GM12878 (cell line): ENCODE results near the gene PTAFR. TPM values are rescaled to one million over a fixed set of nuclear protein-coding genes. Genes with fewer than 3 reads are reported as not detected.

ENCODE experiments used
- ATF7 ChIP-seq: fragments of 450-650 bp; IDR thresholded peaks from 2 replicates; pipeline ENCODE4 v1.6.1; 2016; ENCODE audit warnings: low read depth, mild to moderate bottlenecking
- BMI1 ChIP-seq: fragments of 450-650 bp; IDR thresholded peaks from 2 replicates; pipeline ENCODE4 v1.6.1; 2016; ENCODE audit warnings: mild to moderate bottlenecking, moderate library complexity, borderline replicate concordance
- CEBPB ChIP-seq, 2 experiments: fragments of 150-350 bp in 1 of 2; IDR thresholded peaks; 2 replicates each; pipeline ENCODE4 v1.6.1; 2012 to 2014; ENCODE audit warnings: low read depth in 2 of 2, low read length in 2 of 2, borderline replicate concordance in 1 of 2, inconsistent platforms in 1 of 2
- E2F8 ChIP-seq: fragments of 450-650 bp; IDR thresholded peaks from 2 replicates; pipeline ENCODE4 v1.6.1; 2018; ENCODE audit warnings: mild to moderate bottlenecking, low read depth, moderate library complexity; ENCODE audit not compliant: partially characterized antibody
- IRF3 ChIP-seq: fragments of 450-650 bp; IDR thresholded peaks from 2 replicates; pipeline ENCODE4 v1.6.1; 2014; ENCODE audit warnings: mild to moderate bottlenecking
- JUND ChIP-seq: IDR thresholded peaks from 2 replicates; pipeline ENCODE4 v1.6.1; 2012; ENCODE audit warnings: low read depth, mild to moderate bottlenecking, low read length, improper control_type of control experiment, moderate library complexity
- MEF2A ChIP-seq: IDR thresholded peaks from 2 replicates; pipeline ENCODE4 v1.6.1; 2011; ENCODE audit warnings: low read depth, mild to moderate bottlenecking, low read length, moderate library complexity; ENCODE audit not compliant: insufficient read depth
- MLLT1 ChIP-seq: fragments of 450-650 bp; IDR thresholded peaks from 2 replicates; pipeline ENCODE4 v1.6.1; 2016; ENCODE audit warnings: mild to moderate bottlenecking
- MTA3 ChIP-seq: IDR thresholded peaks from 2 replicates; pipeline ENCODE4 v1.6.1; 2012; ENCODE audit warnings: low read length, inconsistent platforms, borderline replicate concordance
- MXI1 ChIP-seq: fragments of 150-350 bp; IDR thresholded peaks from 2 replicates; pipeline ENCODE4 v1.6.1; 2011; ENCODE audit warnings: low read depth, mild to moderate bottlenecking, inconsistent platforms, low read length, improper control_type of control experiment
- NFYA ChIP-seq: IDR thresholded peaks from 2 replicates; pipeline ENCODE4 v1.6.1; 2011; ENCODE audit warnings: low read depth, mild to moderate bottlenecking, low read length, improper control_type of control experiment, borderline replicate concordance
- POLR2AphosphoS5 ChIP-seq: IDR thresholded peaks from 2 replicates; pipeline ENCODE4 v1.6.1; 2011; ENCODE audit warnings: mild to moderate bottlenecking, low read length, inconsistent platforms
- RAD51 ChIP-seq: fragments of 450-650 bp; IDR thresholded peaks from 2 replicates; pipeline ENCODE4 v1.6.1; 2016; ENCODE audit warnings: moderate library complexity, mild to moderate bottlenecking, inconsistent platforms
- RUNX3 ChIP-seq: IDR thresholded peaks from 2 replicates; pipeline ENCODE4 v1.6.1; 2012; ENCODE audit warnings: low read length, inconsistent platforms
- SMAD5 ChIP-seq: IDR thresholded peaks from 2 replicates; pipeline ENCODE4 v1.6.1; 2016; ENCODE audit warnings: antibody characterized with exemption, low read depth
- TAF1 ChIP-seq: IDR thresholded peaks from 2 replicates; pipeline ENCODE4 v1.6.1; 2011; ENCODE audit warnings: mild to moderate bottlenecking, low read depth, low read length, borderline replicate concordance
- TCF7 ChIP-seq: IDR thresholded peaks from 2 replicates; pipeline ENCODE4 v1.6.1; 2014; ENCODE audit warnings: antibody characterized with exemption, borderline replicate concordance
- ZNF622 ChIP-seq: fragments of 450-650 bp; IDR thresholded peaks from 2 replicates; pipeline ENCODE4 v1.6.1; 2017; ENCODE audit warnings: mild to moderate bottlenecking, inconsistent platforms
- polyA plus RNA-seq, 11 experiments: library from polyadenylated mRNA; depleted of rRNA in 4 of 11; unstranded in 6 of 11; stranded (reverse) in 5 of 11; fragments of >200 nt; fragmentation: Nextera tagmentation in 4 of 11; fragmentation: Illumina TruSeq in 1 of 11; extraction: Ambion mirVana in 4 of 11; extraction: Trizol in 1 of 11; gene quantifications; 1 replicate in 1 of 11; 2 replicates in 10 of 11; pipeline versions ENCODE4 v1.2.1 to v1.2.3, GENCODE V29; 2011 to 2016; ENCODE audit warnings: inconsistent platforms in 2 of 11, missing spikeins in 2 of 11, low read depth in 1 of 11
- total RNA-seq, 4 experiments: library from RNA; depleted of rRNA in 3 of 4; stranded (reverse); fragments of >200 nt in 3 of 4; fragmentation: Illumina TruSeq in 1 of 4; extraction: Trizol in 1 of 4; gene quantifications; 2 replicates each; pipeline versions ENCODE4 v1.2.1 to v1.2.3, GENCODE V29; 2013 to 2021
- TF ChIP-seq, protein P1 (sequence below): IDR thresholded peaks from 2 replicates; pipeline ENCODE4 v1.6.1; 2011; ENCODE audit warnings: low read depth, low read length, improper control_type of control experiment, borderline replicate concordance
- TF ChIP-seq, protein P2 (sequence below): IDR thresholded peaks from 2 replicates; pipeline ENCODE4 v1.6.1; 2012; ENCODE audit warnings: low read depth, low read length, improper control_type of control experiment
- TF ChIP-seq, protein P3 (sequence below), 3 experiments: IDR thresholded peaks in 2 of 3; conservative IDR thresholded peaks in 1 of 3; 2 replicates each; pipeline ENCODE4 v1.5.1; 2011; ENCODE audit warnings: low read depth in 3 of 3, low read length in 3 of 3, mild to moderate bottlenecking in 3 of 3, control low read depth in 2 of 3, moderate library complexity in 2 of 3, inconsistent platforms in 1 of 3, mixed read lengths in 1 of 3; ENCODE audit not compliant: control insufficient read depth in 2 of 3, insufficient read depth in 1 of 3; ENCODE audit errors: extremely low read depth in 1 of 3

PTAFR gene
- total and polyA plus RNA-seq, 10 of the 15 experiments (the other 5 are each of a cell fraction or from before 2014, with no cell fraction given): 17.5 to 251 (median 27.7) TPM

DNA sequence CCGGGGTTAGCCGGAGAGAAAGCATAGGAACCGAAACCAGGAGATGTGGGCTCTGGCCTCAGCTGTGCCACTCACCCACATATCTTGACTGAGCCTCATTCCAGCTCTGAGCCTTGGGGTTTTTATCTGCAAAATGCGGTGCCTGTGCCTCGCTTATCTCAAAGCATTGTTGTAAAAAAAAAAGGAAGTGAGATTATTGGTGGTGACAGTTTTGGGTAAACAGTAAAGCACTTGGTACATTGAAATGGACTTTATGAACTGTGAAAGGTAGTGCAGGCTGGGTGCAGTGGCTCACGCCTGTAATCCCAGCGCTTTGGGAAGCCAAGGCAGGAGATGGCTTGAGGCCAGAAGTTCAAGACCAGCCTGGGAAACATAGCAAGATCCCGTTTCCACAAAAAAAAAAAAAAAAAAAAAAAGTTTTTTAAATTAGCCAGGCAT lies 3.8 kb downstream of the PTAFR start (continued):
- TF ChIP-seq, protein P1, sequence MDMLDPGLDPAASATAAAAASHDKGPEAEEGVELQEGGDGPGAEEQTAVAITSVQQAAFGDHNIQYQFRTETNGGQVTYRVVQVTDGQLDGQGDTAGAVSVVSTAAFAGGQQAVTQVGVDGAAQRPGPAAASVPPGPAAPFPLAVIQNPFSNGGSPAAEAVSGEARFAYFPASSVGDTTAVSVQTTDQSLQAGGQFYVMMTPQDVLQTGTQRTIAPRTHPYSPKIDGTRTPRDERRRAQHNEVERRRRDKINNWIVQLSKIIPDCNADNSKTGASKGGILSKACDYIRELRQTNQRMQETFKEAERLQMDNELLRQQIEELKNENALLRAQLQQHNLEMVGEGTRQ: no peak
- TF ChIP-seq ATF7 (peak; percentile 85), ZNF622 (no peak), MXI1 (peak; percentile 66), JUND (0 out of 2 replicates have a peak, but pooled peaks have one; percentile 26), MTA3 (peak; percentile 99; the same call in 1 of the 2 replicates), MLLT1 (peak; percentile 31), MEF2A (peak; percentile 83), NFYA (no peak), BMI1 (peak; percentile 76; the same call in 1 of the 2 replicates), E2F8 (no peak), TCF7 (peak; percentile 82; the same call in 1 of the 2 replicates), IRF3 (no peak), POLR2AphosphoS5 (no peak), TAF1 (no peak), RUNX3 (peak; percentile 97), SMAD5 (no peak), CEBPB (IDR thresholded peaks at IDR 0.05; ENCODE audit: borderline replicate concordance in 1 of 2, low read depth in 2 of 2, low read length in 2 of 2) (peak in 1 of 2 experiments; percentile 78; a peak in 1 of 4 replicates), RAD51 (peak; percentile 47; the same call in 1 of the 2 replicates)
- TF ChIP-seq, protein P2, sequence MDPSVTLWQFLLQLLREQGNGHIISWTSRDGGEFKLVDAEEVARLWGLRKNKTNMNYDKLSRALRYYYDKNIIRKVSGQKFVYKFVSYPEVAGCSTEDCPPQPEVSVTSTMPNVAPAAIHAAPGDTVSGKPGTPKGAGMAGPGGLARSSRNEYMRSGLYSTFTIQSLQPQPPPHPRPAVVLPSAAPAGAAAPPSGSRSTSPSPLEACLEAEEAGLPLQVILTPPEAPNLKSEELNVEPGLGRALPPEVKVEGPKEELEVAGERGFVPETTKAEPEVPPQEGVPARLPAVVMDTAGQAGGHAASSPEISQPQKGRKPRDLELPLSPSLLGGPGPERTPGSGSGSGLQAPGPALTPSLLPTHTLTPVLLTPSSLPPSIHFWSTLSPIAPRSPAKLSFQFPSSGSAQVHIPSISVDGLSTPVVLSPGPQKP: no peak
- TF ChIP-seq, protein P3, sequence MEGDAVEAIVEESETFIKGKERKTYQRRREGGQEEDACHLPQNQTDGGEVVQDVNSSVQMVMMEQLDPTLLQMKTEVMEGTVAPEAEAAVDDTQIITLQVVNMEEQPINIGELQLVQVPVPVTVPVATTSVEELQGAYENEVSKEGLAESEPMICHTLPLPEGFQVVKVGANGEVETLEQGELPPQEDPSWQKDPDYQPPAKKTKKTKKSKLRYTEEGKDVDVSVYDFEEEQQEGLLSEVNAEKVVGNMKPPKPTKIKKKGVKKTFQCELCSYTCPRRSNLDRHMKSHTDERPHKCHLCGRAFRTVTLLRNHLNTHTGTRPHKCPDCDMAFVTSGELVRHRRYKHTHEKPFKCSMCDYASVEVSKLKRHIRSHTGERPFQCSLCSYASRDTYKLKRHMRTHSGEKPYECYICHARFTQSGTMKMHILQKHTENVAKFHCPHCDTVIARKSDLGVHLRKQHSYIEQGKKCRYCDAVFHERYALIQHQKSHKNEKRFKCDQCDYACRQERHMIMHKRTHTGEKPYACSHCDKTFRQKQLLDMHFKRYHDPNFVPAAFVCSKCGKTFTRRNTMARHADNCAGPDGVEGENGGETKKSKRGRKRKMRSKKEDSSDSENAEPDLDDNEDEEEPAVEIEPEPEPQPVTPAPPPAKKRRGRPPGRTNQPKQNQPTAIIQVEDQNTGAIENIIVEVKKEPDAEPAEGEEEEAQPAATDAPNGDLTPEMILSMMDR (IDR thresholded peaks at IDR 0.05 in 2 of 3, conservative IDR thresholded peaks at IDR 0.05 in 1 of 3; ENCODE audit: control insufficient read depth in 2 of 3, extremely low read depth in 1 of 3, insufficient read depth in 1 of 3, low read depth in 3 of 3, low read length in 3 of 3): no peak
